K562 (cell line): Measurements from ENCODE around the gene SLC27A2. TPM values are rescaled to one million over a fixed set of nuclear protein-coding genes. Genes with fewer than 3 reads are reported as not detected.
A peak's percentile ranks its signal among the peaks of the same experiment; 100 is the strongest.

ENCODE experiments used
- CBX8 ChIP-seq: fragments of 200-600 bp; sonication (generic); IDR thresholded peaks from 2 replicates; pipeline ENCODE4 v1.6.1; 2012; ENCODE audit warnings: borderline replicate concordance, mixed run types, low read depth, mild to moderate bottlenecking, moderate library complexity, mixed read lengths, low read length, control low read depth, inconsistent platforms; ENCODE audit not compliant: poor library complexity, severe bottlenecking; ENCODE audit errors: extremely low read depth
- CLOCK ChIP-seq: fragments of 250-450 bp; sonication (Bioruptor Pico); IDR thresholded peaks from 2 replicates; pipeline ENCODE4 v1.4.0; 2020; ENCODE audit warnings: mild to moderate bottlenecking, moderate library complexity, borderline replicate concordance
- FUS ChIP-seq: fragments of 200-400 bp; formaldehyde crosslinking; optimal IDR thresholded peaks from 2 replicates; pipeline ENCODE3; 2017; ENCODE audit warnings: low read depth, low read length
- GABPA ChIP-seq: fragments of 200-800 bp; sonication (Bioruptor generic); conservative IDR thresholded peaks from 2 replicates; pipeline ENCODE4 v1.6.1; 2016; ENCODE audit warnings: low read depth, missing genetic modification characterization, missing compliant biosample characterization
- L3MBTL2 ChIP-seq: fragments of 450-650 bp; IDR thresholded peaks from 2 replicates; pipeline ENCODE4 v1.6.1; 2016; ENCODE audit warnings: mild to moderate bottlenecking, moderate library complexity
- MTF1 ChIP-seq: fragments of 250-450 bp; sonication (Bioruptor Pico); IDR thresholded peaks from 2 replicates; pipeline ENCODE4 v1.9.0; 2021; ENCODE audit warnings: moderate library complexity, mild to moderate bottlenecking, inconsistent platforms, borderline replicate concordance
- MYC ChIP-seq, 2 experiments: fragments of 250-450 bp in 1 of 2; sonication (Bioruptor Pico) in 1 of 2; IDR thresholded peaks; 2 replicates each; pipeline versions ENCODE4 v1.5.1 to v1.6.1; 2012 to 2021; ENCODE audit warnings: low read depth in 2 of 2, borderline replicate concordance in 1 of 2, improper control_type of control experiment in 1 of 2, low read length in 1 of 2, mild to moderate bottlenecking in 1 of 2, moderate library complexity in 1 of 2
- SPI1 ChIP-seq: IDR thresholded peaks from 2 replicates; pipeline ENCODE4 v1.6.1; 2011; ENCODE audit warnings: low read depth, low read length, control low read depth, borderline replicate concordance
- SUPT5H ChIP-seq: fragments of 450-650 bp; IDR thresholded peaks from 2 replicates; pipeline ENCODE4 v1.6.1; 2016
- TAF9B ChIP-seq: fragments of 450-650 bp; IDR thresholded peaks from 2 replicates; pipeline ENCODE4 v1.6.1; 2018; ENCODE audit warnings: mild to moderate bottlenecking; ENCODE audit not compliant: partially characterized antibody
- TEAD2 ChIP-seq: fragments of 450-650 bp; IDR thresholded peaks from 2 replicates; pipeline ENCODE4 v1.6.1; 2016; ENCODE audit warnings: missing genetic modification characterization, control low read depth, missing compliant biosample characterization
- ZNF212 ChIP-seq: fragments of 450-650 bp; formaldehyde crosslinking; IDR thresholded peaks from 2 replicates; pipeline ENCODE4 v1.4.0; 2020; ENCODE audit warnings: mild to moderate bottlenecking
- polyA plus RNA-seq, 8 experiments: library from polyadenylated mRNA; depleted of rRNA in 4 of 8; stranded (reverse) in 5 of 8; unstranded in 3 of 8; fragments of >200 nt; fragmentation: Nextera tagmentation in 2 of 8; fragmentation: Illumina TruSeq in 1 of 8; extraction: Ambion mirVana in 2 of 8; extraction: Trizol in 1 of 8; gene quantifications; 2 replicates each; pipeline versions ENCODE4 v1.2.1 to v1.2.3, GENCODE V29; 2011 to 2014; ENCODE audit warnings: inconsistent platforms in 1 of 8, missing spikeins in 1 of 8
- total RNA-seq, 7 experiments: library from RNA; depleted of rRNA in 6 of 7; stranded (reverse); fragments of >200 nt in 6 of 7; fragmentation: Illumina TruSeq in 2 of 7; extraction: Trizol in 2 of 7; gene quantifications; 2 replicates each; pipeline versions ENCODE4 v1.2.1 to v1.2.3, GENCODE V29; 2011 to 2021; ENCODE audit warnings: low replicate concordance in 1 of 7
- TF ChIP-seq, protein P1 (sequence below): fragments of 450-650 bp; IDR thresholded peaks from 2 replicates; pipeline ENCODE4 v1.6.1; 2016; ENCODE audit warnings: low read depth, mild to moderate bottlenecking, moderate library complexity
- TF ChIP-seq, protein P2 (sequence below): fragments of 450-650 bp; IDR thresholded peaks from 2 replicates; pipeline ENCODE4 v1.6.1; 2014; ENCODE audit warnings: low read depth, mild to moderate bottlenecking, moderate library complexity, borderline replicate concordance

SLC27A2 gene
- total and polyA plus RNA-seq, 9 of the 15 experiments (the other 6 are each of a cell fraction or from before 2014, with no cell fraction given): 4.9 to 38.0 (median 22.7) TPM

GRCh38 chr15:50247819-50248655 lies 66.0 kb downstream of the SLC27A2 start (continued):
- TF ChIP-seq SPI1: 0 out of 2 replicates have a peak, but pooled peaks have one; percentile 9
- TF ChIP-seq CBX8: no peak
- no peak for TF ChIP-seq TAF9B
- TF ChIP-seq GABPA (tag): no peak
- TF ChIP-seq, protein P1, sequence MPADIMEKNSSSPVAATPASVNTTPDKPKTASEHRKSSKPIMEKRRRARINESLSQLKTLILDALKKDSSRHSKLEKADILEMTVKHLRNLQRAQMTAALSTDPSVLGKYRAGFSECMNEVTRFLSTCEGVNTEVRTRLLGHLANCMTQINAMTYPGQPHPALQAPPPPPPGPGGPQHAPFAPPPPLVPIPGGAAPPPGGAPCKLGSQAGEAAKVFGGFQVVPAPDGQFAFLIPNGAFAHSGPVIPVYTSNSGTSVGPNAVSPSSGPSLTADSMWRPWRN: no peak
- TF ChIP-seq SUPT5H: no peak
- TF ChIP-seq MYC (IDR thresholded peaks at IDR 0.05; ENCODE audit: low read depth, low read length): no peak
- TF ChIP-seq MYC (CRISPR knock-in tag; IDR thresholded peaks at IDR 0.05; ENCODE audit: borderline replicate concordance, low read depth): no peak
- TF ChIP-seq ZNF212: no peak
- peak; percentile 72 for TF ChIP-seq L3MBTL2
- TF ChIP-seq TEAD2 (tag): peak; percentile 21; the same call in 1 of the 2 replicates
- TF ChIP-seq MTF1: no peak
- TF ChIP-seq FUS: no peak
- TF ChIP-seq CLOCK (CRISPR knock-in tag): no peak
- TF ChIP-seq, protein P2, sequence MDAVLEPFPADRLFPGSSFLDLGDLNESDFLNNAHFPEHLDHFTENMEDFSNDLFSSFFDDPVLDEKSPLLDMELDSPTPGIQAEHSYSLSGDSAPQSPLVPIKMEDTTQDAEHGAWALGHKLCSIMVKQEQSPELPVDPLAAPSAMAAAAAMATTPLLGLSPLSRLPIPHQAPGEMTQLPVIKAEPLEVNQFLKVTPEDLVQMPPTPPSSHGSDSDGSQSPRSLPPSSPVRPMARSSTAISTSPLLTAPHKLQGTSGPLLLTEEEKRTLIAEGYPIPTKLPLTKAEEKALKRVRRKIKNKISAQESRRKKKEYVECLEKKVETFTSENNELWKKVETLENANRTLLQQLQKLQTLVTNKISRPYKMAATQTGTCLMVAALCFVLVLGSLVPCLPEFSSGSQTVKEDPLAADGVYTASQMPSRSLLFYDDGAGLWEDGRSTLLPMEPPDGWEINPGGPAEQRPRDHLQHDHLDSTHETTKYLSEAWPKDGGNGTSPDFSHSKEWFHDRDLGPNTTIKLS: no peak
